Measurements from ENCODE around the gene GPC1.

DNA sequence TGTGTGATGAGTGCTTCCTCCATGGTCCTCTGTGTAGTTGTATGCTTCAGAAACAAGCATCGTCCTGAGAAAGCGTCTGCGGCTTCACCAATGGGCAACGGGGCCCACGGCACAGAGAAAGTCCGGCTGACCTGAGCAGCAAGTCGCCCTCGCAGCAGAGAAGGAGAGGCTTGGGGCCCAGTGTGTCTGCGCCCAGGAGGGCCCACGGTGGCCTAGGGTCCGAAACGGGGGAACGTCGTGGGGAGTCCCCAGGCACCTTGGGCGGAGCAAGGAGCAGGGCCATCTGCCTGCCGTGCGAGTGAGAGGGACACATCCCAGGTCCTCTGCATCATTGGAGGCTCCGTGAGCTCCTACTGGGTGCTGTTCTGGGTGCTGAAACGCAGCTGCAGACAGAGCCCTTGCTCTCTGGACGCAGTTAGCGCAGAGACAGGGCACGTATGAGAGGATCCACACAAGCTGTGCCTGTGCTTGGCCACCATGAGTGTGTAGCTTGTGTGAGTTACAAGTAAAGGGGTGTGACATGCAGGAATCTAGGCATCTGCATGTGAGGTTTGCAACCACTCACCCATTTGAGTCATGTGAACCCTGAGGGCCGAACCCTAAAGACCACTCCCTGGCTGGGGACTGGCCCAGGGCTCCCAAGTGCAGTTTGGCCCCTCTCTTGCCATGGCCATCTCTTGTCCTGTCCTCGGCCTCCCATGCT is 10.6 kb downstream of the GPC1 start:
- TF ChIP-seq, protein P1, sequence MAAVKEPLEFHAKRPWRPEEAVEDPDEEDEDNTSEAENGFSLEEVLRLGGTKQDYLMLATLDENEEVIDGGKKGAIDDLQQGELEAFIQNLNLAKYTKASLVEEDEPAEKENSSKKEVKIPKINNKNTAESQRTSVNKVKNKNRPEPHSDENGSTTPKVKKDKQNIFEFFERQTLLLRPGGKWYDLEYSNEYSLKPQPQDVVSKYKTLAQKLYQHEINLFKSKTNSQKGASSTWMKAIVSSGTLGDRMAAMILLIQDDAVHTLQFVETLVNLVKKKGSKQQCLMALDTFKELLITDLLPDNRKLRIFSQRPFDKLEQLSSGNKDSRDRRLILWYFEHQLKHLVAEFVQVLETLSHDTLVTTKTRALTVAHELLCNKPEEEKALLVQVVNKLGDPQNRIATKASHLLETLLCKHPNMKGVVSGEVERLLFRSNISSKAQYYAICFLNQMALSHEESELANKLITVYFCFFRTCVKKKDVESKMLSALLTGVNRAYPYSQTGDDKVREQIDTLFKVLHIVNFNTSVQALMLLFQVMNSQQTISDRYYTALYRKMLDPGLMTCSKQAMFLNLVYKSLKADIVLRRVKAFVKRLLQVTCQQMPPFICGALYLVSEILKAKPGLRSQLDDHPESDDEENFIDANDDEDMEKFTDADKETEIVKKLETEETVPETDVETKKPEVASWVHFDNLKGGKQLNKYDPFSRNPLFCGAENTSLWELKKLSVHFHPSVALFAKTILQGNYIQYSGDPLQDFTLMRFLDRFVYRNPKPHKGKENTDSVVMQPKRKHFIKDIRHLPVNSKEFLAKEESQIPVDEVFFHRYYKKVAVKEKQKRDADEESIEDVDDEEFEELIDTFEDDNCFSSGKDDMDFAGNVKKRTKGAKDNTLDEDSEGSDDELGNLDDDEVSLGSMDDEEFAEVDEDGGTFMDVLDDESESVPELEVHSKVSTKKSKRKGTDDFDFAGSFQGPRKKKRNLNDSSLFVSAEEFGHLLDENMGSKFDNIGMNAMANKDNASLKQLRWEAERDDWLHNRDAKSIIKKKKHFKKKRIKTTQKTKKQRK (IDR thresholded peaks at IDR 0.05; ENCODE audit: low read depth, low read length): no peak
- TF ChIP-seq TCF3 (IDR thresholded peaks at IDR 0.05; ENCODE audit: borderline replicate concordance, insufficient read depth, low read depth, low read length): no peak
- TF ChIP-seq, protein P2, sequence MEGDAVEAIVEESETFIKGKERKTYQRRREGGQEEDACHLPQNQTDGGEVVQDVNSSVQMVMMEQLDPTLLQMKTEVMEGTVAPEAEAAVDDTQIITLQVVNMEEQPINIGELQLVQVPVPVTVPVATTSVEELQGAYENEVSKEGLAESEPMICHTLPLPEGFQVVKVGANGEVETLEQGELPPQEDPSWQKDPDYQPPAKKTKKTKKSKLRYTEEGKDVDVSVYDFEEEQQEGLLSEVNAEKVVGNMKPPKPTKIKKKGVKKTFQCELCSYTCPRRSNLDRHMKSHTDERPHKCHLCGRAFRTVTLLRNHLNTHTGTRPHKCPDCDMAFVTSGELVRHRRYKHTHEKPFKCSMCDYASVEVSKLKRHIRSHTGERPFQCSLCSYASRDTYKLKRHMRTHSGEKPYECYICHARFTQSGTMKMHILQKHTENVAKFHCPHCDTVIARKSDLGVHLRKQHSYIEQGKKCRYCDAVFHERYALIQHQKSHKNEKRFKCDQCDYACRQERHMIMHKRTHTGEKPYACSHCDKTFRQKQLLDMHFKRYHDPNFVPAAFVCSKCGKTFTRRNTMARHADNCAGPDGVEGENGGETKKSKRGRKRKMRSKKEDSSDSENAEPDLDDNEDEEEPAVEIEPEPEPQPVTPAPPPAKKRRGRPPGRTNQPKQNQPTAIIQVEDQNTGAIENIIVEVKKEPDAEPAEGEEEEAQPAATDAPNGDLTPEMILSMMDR (IDR thresholded peaks at IDR 0.05 in 2 of 3, conservative IDR thresholded peaks at IDR 0.05 in 1 of 3; ENCODE audit: control insufficient read depth in 2 of 3, extremely low read depth in 1 of 3, insufficient read depth in 1 of 3, low read depth in 3 of 3, low read length in 3 of 3): no peak
- TF ChIP-seq EGR1 (IDR thresholded peaks at IDR 0.05; ENCODE audit: borderline replicate concordance in 1 of 2, low read depth in 2 of 2, low read length in 2 of 2): no peak
- no peak for TF ChIP-seq ZZZ3 (IDR thresholded peaks at IDR 0.05; ENCODE audit: control insufficient read depth, insufficient read length, low read depth)
- no peak for TF ChIP-seq CEBPB (IDR thresholded peaks at IDR 0.05; ENCODE audit: borderline replicate concordance in 1 of 2, low read depth in 2 of 2, low read length in 2 of 2)
- TF ChIP-seq, protein P3, sequence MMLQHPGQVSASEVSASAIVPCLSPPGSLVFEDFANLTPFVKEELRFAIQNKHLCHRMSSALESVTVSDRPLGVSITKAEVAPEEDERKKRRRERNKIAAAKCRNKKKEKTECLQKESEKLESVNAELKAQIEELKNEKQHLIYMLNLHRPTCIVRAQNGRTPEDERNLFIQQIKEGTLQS (IDR thresholded peaks at IDR 0.05; ENCODE audit: borderline replicate concordance, extremely low read depth, low read depth, low read length): no peak
- TF ChIP-seq, protein P4, sequence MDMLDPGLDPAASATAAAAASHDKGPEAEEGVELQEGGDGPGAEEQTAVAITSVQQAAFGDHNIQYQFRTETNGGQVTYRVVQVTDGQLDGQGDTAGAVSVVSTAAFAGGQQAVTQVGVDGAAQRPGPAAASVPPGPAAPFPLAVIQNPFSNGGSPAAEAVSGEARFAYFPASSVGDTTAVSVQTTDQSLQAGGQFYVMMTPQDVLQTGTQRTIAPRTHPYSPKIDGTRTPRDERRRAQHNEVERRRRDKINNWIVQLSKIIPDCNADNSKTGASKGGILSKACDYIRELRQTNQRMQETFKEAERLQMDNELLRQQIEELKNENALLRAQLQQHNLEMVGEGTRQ (IDR thresholded peaks at IDR 0.05; ENCODE audit: borderline replicate concordance, low read depth, low read length): no peak
